Esophagus muscularis mucosa (tissue), 3 donors: ENCODE data around the gene COL26A1.

Source experiments
- CTCF ChIP-seq, 3 experiments: fragments of 200-600 bp in 2 of 3; fragments of 450-650 bp in 1 of 3; sonication (generic) in 2 of 3; IDR thresholded peaks; one replicate each; pipeline ENCODE4 v1.5.1; 2017 to 2019; ENCODE audit warnings: antibody characterized with exemption in 3 of 3, mild to moderate bottlenecking in 2 of 3, moderate library complexity in 1 of 3
- POLR2A ChIP-seq: fragments of 450-650 bp; IDR thresholded peaks from one replicate; pipeline ENCODE4 v1.6.1; 2017; ENCODE audit warnings: antibody characterized with exemption, moderate library complexity, mild to moderate bottlenecking, low read depth
- POLR2AphosphoS5 ChIP-seq, 2 donors: sonication (generic); formaldehyde crosslinking; IDR thresholded peaks; one replicate each; pipeline ENCODE4 v1.6.1; 2017; ENCODE audit warnings: antibody characterized with exemption in 2 of 2

- TF ChIP-seq CTCF (IDR thresholded peaks at IDR 0.05) (no peak), POLR2AphosphoS5 (IDR thresholded peaks at IDR 0.05) (no peak), POLR2A (no peak)
These were observed 215.9 kb downstream of the COL26A1 start for GRCh38 chr7:101578552-101578951.
